ENCODE results near the gene SERTAD2.

Gene SERTAD2

GRCh38 chr2:64607381-64608304 lies 46.1 kb downstream of the SERTAD2 start:
- peak in 2 of 3 donors; percentile 33 to 36 for DNase-seq

DNA sequence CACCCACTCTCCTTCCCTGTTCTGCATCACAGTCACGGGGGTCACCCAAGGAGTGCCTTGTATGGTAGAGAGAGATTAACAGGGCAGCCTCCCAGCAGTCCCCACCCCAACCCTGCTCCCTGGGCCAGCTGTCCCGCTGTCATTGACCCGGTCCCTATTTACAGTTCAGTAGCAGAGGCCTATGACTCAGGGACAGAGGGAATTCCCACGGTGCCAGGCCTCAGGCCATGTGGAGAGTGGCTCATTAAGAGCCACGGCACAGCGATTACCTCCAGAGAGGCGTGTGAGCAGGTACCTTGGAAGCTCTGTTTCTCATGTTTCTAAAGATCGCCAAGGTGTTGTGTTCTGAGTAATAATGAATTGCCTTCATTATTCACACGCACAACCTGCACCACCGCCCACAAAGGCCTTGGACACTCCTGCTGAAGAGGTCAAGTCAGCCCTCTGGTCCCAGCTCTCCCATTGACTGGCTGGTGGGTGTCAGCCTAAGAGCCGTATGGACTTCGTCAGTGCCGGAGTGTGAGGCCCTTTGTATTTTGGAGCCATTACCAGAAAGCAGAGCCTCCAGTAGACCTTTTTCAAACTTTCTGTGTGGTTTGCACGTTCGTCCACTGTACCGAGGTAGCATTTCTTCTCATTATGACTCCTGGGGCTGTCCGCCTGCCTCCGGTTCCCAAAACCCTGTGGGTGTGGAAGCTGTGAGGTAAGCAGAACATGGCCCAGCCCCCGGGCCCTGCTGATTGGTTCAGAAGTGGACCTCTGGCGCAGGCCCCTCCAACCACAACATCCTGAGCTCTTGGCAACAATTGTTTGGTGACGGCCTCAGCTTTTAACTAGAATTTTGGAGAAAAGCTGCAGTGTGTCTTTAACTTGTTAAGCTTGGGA lies 47.0 kb downstream of the SERTAD2 start:
- peak; percentile 89 to 94 (median 92) for DNase-seq

- DNase-seq: no peak
Observed at GRCh38 chr2:64605991-64606478, 47.7 kb downstream of the SERTAD2 start.

DNA sequence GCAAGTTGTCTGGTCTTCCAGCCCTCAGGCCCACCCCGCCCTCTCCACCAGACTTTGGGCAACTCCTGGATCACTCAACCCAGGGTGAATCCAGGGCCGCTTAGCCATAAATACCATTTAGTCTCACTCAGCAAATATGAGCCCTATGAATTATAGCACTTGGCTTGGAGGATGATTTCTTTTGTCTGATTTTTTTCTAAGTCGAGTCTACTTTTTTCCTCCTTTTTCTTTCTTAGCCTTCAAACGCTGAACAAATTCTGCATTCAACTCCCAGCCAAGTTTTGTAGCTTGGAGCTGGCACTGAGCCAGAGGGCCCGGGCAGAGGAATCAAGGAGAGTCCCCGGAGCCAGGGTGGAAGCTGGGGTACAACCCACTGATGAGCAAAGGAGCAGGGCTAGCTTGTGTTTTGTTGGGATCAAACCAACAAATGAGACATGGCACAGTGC lies 48.7 kb downstream of the SERTAD2 start:
- DNase-seq: no peak

- no peak for DNase-seq
Observed at GRCh38 chr2:64604155-64604554, 49.6 kb downstream of the SERTAD2 start.

GRCh38 chr2:64602436-64602835 lies 51.3 kb downstream of the SERTAD2 start:
- DNase-seq: no peak

- no peak for DNase-seq
Observed at GRCh38 chr2:64601785-64602391, 51.8 kb downstream of the SERTAD2 start.

GRCh38 chr2:64601034-64601754 lies 52.5 kb downstream of the SERTAD2 start:
- DNase-seq: no peak

GRCh38 chr2:64599469-64599868 lies 54.2 kb downstream of the SERTAD2 start:
- DNase-seq: no peak

GRCh38 chr2:64598226-64598625 lies 55.5 kb downstream of the SERTAD2 start:
- no peak for DNase-seq

- peak in 2 of 3 donors; percentile 19 to 25 for DNase-seq
Observed at GRCh38 chr2:64595397-64596176, 58.1 kb downstream of the SERTAD2 start.

DNA sequence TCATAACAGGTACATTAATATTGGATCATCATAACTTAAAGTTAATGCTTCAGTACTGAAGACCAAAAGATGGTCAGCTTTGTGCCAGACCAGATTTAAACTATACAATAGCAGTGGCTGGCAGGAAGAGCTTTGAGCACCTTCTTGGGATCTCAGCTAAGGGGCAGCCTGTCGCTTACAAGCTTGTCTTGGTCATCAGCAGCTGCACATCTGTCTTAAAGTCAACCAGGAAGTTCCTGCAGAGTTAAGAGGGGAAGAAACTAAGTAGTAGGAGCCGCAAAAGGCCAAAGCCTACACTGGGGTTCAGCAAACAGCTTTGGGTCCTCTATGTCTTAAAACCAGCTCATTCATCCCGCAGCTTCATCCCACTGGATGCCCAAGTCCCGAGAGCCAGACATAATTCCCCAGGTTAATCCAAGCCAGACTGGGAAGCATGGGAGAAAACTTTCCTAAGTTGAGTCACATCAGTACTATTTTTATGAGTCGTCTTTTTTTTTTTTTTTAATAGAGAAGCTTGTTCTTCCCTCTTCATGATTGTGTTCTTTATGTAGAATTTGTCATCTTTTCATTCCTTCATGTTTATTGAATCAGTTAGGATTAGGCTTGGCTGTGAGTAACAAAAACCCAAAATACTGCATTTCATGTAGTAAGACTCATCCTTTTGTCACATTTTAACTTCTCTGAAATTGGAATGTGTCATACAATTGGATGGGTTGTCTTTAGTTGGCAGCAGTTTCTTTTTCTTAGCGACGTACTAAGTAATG lies 59.3 kb downstream of the SERTAD2 start:
- peak; percentile 42 to 92 (median 79) for DNase-seq

- DNase-seq: peak; percentile 57 to 91 (median 75)
Observed at GRCh38 chr2:64593035-64593655, 60.6 kb downstream of the SERTAD2 start.

- DNase-seq: peak in 2 of 3 donors; percentile 31 to 49
Observed at GRCh38 chr2:64591188-64591587, 62.5 kb downstream of the SERTAD2 start.

DNA sequence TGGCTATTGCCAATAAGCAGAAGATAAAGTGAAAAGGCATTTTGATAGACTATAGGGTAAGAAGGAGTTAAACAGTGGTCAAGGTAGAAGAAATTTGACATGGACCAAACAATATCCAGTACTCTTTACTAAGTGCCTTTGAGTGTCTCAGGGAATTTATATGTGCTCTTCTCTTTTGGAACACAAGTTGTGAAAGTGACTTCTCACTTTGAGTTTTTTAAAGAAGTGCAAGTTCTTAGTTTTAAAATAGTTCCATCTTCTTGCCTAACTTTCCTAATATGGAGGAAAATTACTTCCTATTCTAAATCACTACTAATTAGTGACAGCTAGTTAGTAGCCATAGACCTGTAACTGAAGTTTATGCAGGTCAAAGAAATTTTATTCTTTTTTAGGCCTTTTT lies 66.2 kb downstream of the SERTAD2 start:
- peak in 2 of 3 donors; percentile 28 to 48 for DNase-seq

DNA sequence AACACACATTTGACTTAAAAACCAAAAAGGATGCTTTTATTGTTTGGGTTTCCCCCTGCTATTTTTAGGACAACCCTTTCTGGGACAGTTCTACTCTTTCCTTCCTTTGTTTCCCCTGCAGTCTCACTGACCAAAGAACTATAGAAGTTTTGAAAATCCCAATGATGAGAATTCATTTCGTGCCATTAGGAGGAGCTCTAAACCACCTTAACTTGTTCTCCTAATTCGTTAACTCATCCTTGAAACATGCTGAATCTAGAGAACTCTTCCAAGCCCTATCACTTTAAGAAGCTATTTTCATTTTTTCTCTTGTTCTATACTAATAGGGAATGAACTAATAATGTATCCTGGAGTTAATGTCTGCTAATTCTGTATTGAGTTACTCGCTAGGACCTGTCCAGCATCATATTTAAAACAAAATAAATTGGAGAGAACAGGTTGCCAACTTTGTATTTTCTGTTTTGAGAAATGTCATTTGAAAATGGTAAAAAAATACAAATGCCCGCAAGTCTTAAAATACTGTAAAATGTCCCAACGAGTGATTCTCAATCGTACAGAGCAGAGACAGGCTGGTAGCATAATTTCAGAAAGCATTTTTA lies 66.7 kb downstream of the SERTAD2 start:
- peak; percentile 63 to 80 (median 78) for DNase-seq

DNA sequence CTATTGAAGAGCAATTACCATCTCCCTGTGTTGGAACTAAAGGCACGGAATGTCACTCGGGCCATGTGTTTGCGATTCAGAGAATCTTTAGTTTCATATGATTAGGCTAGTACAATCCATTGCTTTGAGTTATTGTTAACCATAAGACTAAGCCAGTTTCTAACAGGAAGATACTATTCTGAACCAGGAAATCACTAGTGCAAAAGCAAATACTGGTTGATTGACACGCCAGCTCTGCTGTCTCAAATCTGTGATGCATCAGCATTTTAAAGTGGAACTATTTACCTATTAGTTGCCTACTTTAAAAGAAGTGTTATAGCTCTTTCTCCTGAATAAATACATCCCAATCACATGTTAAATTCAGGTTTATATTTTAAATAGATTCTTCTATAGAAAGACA lies 67.7 kb downstream of the SERTAD2 start:
- DNase-seq: no peak

DNA sequence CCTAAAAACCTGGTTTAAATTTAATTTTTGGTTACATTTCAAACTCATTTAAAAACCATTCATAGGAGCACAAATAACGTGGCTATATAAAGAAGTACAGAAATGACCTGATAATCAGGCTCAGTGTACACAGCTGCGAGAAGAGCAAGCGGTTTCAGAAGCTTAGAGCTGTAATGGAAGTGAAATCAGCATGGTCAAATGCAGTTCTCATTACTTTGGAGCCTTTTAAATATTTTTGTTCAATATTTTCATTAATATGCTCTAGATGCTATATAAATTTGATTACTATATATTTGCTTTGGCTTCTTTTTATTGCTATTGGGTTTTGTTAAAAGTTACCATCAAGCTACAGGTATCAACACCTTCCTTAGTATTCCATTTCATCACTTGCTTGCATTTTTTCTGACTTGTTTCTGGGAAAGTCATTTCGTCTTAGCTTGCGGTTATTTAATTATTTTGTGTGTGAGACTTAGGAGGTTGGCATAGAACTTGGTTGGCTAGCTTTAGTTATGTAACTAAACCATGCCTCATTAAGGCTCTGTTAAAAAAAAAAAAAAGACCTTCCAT lies 70.9 kb downstream of the SERTAD2 start:
- no peak for DNase-seq
